Endothelial cell of umbilical vein (primary cell): ENCODE results near the gene CENPP. TPM values are rescaled to one million over a fixed set of nuclear protein-coding genes. Genes with fewer than 3 reads are reported as not detected.

Experiments
- BruUV-seq: library from RNA; stranded (reverse); fragments of 400-500 nt; replicated peaks from 2 replicates; lab custom pipeline; 2021; lab: Mats Ljungman, UMichigan
- CTCF ChIA-PET: fragments of 300-600, 350-600 bp; sonication (Branson Sonifier 250); formaldehyde crosslinking; loops from one replicate; lab custom pipeline; 2021; ENCODE audit warnings: antibody characterized with exemption, inconsistent platforms; lab: Charles Lee
- POLR2A ChIA-PET: fragments of 300-600, 350-600 bp; sonication (Branson Sonifier 250); formaldehyde crosslinking; loops from one replicate; lab custom pipeline; 2021; ENCODE audit warnings: antibody characterized with exemption, inconsistent platforms; lab: Charles Lee
- DNase-seq: peaks from one replicate; pipeline ENCODE4 v3.0.0-alpha.2; 2011; ENCODE audit warnings: low read depth, low spot score
- FAIRE-seq: peaks from 2 replicates; lab custom pipeline; 2011; peaks lifted over from hg19 to GRCh38; lab: Jason Lieb, UNC
- H2AFZ ChIP-seq: 2 replicates; pipeline ENCODE4 v1.6.0; 2012; ENCODE audit warnings: low read depth, low read length, control low read depth, inconsistent platforms
- H3K27ac ChIP-seq: 2 replicates; pipeline ENCODE4 v1.5.1; 2011; ENCODE audit warnings: low read depth, mild to moderate bottlenecking, control low read depth, low read length, moderate library complexity; ENCODE audit not compliant: insufficient read depth
- H3K27me3 ChIP-seq, 2 experiments: 2 replicates each; pipeline versions ENCODE4 v1.6.0 to v1.6.1; 2011; ENCODE audit warnings: low read length in 2 of 2, mixed read lengths in 1 of 2; ENCODE audit not compliant: control insufficient read depth in 2 of 2, insufficient read depth in 2 of 2
- H3K36me3 ChIP-seq, 2 experiments: 2 replicates in 1 of 2; 3 replicates in 1 of 2; pipeline ENCODE4 v1.5.1; 2011; ENCODE audit warnings: low read length in 2 of 2, mild to moderate bottlenecking in 1 of 2, moderate library complexity in 1 of 2; ENCODE audit not compliant: control insufficient read depth in 2 of 2, insufficient read depth in 2 of 2; ENCODE audit errors: extremely low read depth in 1 of 2
- H3K4me1 ChIP-seq: 3 replicates; pipeline ENCODE4 v1.5.1; 2011; ENCODE audit warnings: mild to moderate bottlenecking, low read length; ENCODE audit not compliant: control insufficient read depth, insufficient read depth; ENCODE audit errors: extremely low read depth
- H3K4me2 ChIP-seq: 2 replicates; pipeline ENCODE4 v1.6.1; 2011; ENCODE audit warnings: low read length, control low read depth, mixed read lengths; ENCODE audit not compliant: insufficient read depth
- H3K4me3 ChIP-seq, 3 experiments: fragments of 200-600 bp in 1 of 3; sonication (generic), shearing (Covaris generic) in 1 of 3; replicated peaks in 1 of 3; 2 replicates each; pipeline ENCODE4 v1.5.1; 2011 to 2016; ENCODE audit warnings: control low read depth in 3 of 3, low read length in 3 of 3, mild to moderate bottlenecking in 2 of 3, inconsistent platforms in 1 of 3, low read depth in 1 of 3, moderate library complexity in 1 of 3; ENCODE audit not compliant: insufficient read depth in 1 of 3
- H3K79me2 ChIP-seq: 2 replicates; pipeline ENCODE4 v1.6.0; 2012; ENCODE audit warnings: low read length, inconsistent platforms; ENCODE audit not compliant: control insufficient read depth, insufficient read depth
- H3K9ac ChIP-seq: replicated peaks from 2 replicates; pipeline ENCODE3; 2011; ENCODE audit warnings: low read length, control low read depth; ENCODE audit not compliant: insufficient read depth; ENCODE audit errors: extremely low read depth
- H3K9me1 ChIP-seq: replicated peaks from 3 replicates; pipeline ENCODE4 v1.6.0; 2011; ENCODE audit warnings: mild to moderate bottlenecking, low read length; ENCODE audit not compliant: control insufficient read depth, insufficient read depth; ENCODE audit errors: extremely low read depth
- H3K9me3 ChIP-seq: replicated peaks from 2 replicates; pipeline ENCODE4 v1.5.1; 2012; ENCODE audit warnings: low read length, inconsistent platforms; ENCODE audit not compliant: control insufficient read depth, insufficient read depth
- H4K20me1 ChIP-seq: replicated peaks from 2 replicates; pipeline ENCODE3; 2011; ENCODE audit warnings: mild to moderate bottlenecking, low read length; ENCODE audit not compliant: control insufficient read depth, insufficient read depth; ENCODE audit errors: extremely low read depth
- JUN ChIP-seq: IDR thresholded peaks from 2 replicates; pipeline ENCODE4 v1.6.1; 2011; ENCODE audit warnings: borderline replicate concordance, low read depth; ENCODE audit not compliant: insufficient read length, insufficient read depth
- MAX ChIP-seq: IDR thresholded peaks from 2 replicates; pipeline ENCODE4 v1.6.1; 2011; ENCODE audit not compliant: insufficient read depth, insufficient read length
- POLR2A ChIP-seq: IDR thresholded peaks from 2 replicates; pipeline ENCODE4 v1.6.1; 2012; ENCODE audit warnings: low read depth, mild to moderate bottlenecking, control low read depth, low read length
- POLR2AphosphoS5 ChIP-seq: IDR thresholded peaks from 2 replicates; pipeline ENCODE4 v1.6.1; 2012; ENCODE audit warnings: low read depth, mild to moderate bottlenecking, control low read depth, low read length, moderate library complexity; ENCODE audit not compliant: insufficient read depth
- dilution Hi-C: fragments of 300-500 bp; cut with MboI; formaldehyde crosslinking; loops from one replicate; pipeline ENCODE4 v1.15.0; 2019; ENCODE audit warnings: low sequenced_read_pairs; ENCODE audit not compliant: extremely low pct_ligation_motif_present
- intact Hi-C: fragments of 100-400 bp; cut with micrococcal nuclease; formaldehyde crosslinking; loops from one replicate; pipeline ENCODE4 v1.10.0; 2022
- polyA plus RNA-seq, 4 experiments: library from polyadenylated mRNA; depleted of rRNA in 3 of 4; stranded (reverse) in 3 of 4; unstranded in 1 of 4; fragments of >200 nt; gene quantifications; 2 replicates each; pipeline versions ENCODE4 v1.2.1 to v1.2.3, GENCODE V29; 2011 to 2012; ENCODE audit warnings: missing spikeins in 1 of 4
- total RNA-seq: library from RNA; stranded (reverse); gene quantifications from 2 replicates; pipeline ENCODE4 v1.2.3, GENCODE V29; 2021
- TF ChIP-seq, protein P1 (sequence below), 2 donors: IDR thresholded peaks; 1 replicate in 1 of 2; 2 replicates in 1 of 2; pipeline ENCODE4 v1.5.1; 2011; ENCODE audit warnings: low read length in 2 of 2, mild to moderate bottlenecking in 2 of 2, moderate library complexity in 2 of 2, control low read depth in 1 of 2, inconsistent platforms in 1 of 2, low read depth in 1 of 2; ENCODE audit not compliant: insufficient read depth in 1 of 2; ENCODE audit errors: extremely low read depth in 1 of 2

The CENPP gene
- total and polyA plus RNA-seq, 2 donors (not counting 3 experiments of a cell fraction or from before 2014, with no cell fraction given), result 1.2 to 12.0 TPM

- no peaks in the 10 kb centered on the region for H3K79me2 ChIP-seq
- dilution Hi-C loops, result no loop called here
- H3K4me3 ChIP-seq, result no peak overlapping the region
- no peak overlapping the region for H3K27ac ChIP-seq
- no peak overlapping the region for H2AFZ ChIP-seq
- DNase-seq (no peak), FAIRE-seq (no peak)
- no peaks in the 10 kb centered on the region for H3K36me3 ChIP-seq
- no peaks in the 10 kb centered on the region for H3K27me3 ChIP-seq
- H3K4me1 ChIP-seq, result no peaks in the 10 kb centered on the region
- H3K9me3 ChIP-seq, result no peaks in the 10 kb centered on the region
- BruUV-seq, result no TSS peak
- POLR2A ChIA-PET, result no interaction called here
- TF ChIP-seq POLR2AphosphoS5 (no peak), JUN (no peak), MAX (no peak), POLR2A (no peak)
- TF ChIP-seq, protein P1, sequence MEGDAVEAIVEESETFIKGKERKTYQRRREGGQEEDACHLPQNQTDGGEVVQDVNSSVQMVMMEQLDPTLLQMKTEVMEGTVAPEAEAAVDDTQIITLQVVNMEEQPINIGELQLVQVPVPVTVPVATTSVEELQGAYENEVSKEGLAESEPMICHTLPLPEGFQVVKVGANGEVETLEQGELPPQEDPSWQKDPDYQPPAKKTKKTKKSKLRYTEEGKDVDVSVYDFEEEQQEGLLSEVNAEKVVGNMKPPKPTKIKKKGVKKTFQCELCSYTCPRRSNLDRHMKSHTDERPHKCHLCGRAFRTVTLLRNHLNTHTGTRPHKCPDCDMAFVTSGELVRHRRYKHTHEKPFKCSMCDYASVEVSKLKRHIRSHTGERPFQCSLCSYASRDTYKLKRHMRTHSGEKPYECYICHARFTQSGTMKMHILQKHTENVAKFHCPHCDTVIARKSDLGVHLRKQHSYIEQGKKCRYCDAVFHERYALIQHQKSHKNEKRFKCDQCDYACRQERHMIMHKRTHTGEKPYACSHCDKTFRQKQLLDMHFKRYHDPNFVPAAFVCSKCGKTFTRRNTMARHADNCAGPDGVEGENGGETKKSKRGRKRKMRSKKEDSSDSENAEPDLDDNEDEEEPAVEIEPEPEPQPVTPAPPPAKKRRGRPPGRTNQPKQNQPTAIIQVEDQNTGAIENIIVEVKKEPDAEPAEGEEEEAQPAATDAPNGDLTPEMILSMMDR (IDR thresholded peaks at IDR 0.05; ENCODE audit: extremely low read depth in 1 of 2, insufficient read depth in 1 of 2, low read depth in 1 of 2, low read length in 2 of 2), result no peak
- CTCF ChIA-PET, result interaction anchor here (0.5 kb wide), 1 partner anchor 1919 kb away, joined by 3 read pairs; no protein-coding TSS in a partner anchor
- intact Hi-C loops, result no loop called here
- no peak overlapping the region for H3K9ac ChIP-seq
- H3K4me2 ChIP-seq, result no peak overlapping the region
- no peaks in the 10 kb centered on the region for H4K20me1 ChIP-seq
- no peaks in the 10 kb centered on the region for H3K9me1 ChIP-seq
These were observed 197.5 kb downstream of the CENPP start for GRCh38 chr9:92522983-92523970.
